Activated CD4-positive, alpha-beta T cell treated with anti-CD3 and anti-CD28 coated beads, Interleukin-2, amount 50 U/mL, for 1 hour (primary cell): ENCODE results near the gene SYNE3.

ENCODE experiments used
- DNase-seq: peaks from one replicate; pipeline ENCODE4 v3.0.0-alpha.2; 2020

Gene SYNE3

DNA sequence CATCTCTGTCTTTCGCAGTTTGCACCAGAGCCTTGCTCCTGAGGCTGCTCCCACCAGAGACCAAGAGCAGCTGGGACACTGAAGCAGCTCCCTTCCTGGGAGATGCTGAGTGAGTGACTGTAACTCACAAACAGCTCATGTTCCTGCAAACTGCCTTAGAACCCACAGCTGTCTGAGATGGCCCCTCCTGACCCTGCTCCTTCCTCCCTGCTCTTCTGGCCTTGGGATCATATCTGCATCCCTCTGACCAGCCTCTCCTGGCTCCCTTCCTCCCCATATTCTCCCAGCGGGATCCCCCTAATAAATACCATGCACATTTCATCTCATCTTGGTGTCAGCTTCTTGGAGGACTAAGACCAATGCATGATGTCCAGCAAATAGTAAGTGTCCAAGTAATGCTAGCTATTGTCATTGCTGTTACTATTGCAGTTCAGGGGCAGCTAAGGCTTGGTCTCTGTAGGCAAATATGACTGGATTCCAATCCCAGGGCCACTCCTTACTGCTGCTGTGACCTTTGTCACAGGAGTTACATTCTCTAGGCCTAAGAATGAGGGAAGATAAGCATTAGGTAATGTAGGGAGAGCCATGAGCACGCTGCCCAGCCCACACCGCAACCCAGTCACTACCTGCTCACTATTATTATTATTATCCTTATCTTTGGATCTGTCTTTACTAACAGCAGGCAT lies 47.9 kb downstream of the SYNE3 start:
- DNase-seq: no peak

GRCh38 chr14:95467657-95468056 lies 48.8 kb downstream of the SYNE3 start:
- no peak for DNase-seq

DNA sequence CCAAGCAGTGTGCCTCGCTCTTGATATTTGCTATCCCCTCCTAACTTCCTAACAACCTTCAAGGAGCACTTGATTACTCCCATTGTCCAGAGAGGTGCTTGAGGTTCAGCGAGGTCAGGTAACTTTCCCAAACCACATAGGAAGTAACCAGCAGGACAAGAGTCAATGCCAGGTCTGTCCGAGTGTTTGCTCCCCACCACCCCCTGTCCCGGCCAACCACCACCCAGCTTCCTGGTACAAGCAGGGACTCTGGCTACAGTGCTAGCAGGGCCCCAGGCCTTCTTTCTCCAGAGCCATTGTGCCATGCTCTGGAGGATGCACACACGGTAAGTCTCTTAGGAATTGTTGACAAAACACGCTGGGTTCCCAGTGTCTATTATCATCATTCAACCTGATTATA lies 49.2 kb downstream of the SYNE3 start:
- DNase-seq: no peak
